Erythroblast (primary cell): ENCODE measurements around the gene TMEM106C.

Experiments
- DNase-seq, 2 experiments: peaks; one replicate each; lab custom pipeline; 2025; lab: John Stamatoyannopoulos, UW
- GATA1 ChIP-seq: IDR thresholded peaks from 2 replicates; pipeline ENCODE4 v1.6.1; 2011; ENCODE audit warnings: low read depth, mild to moderate bottlenecking, control low read depth, low read length, moderate library complexity
- POLR2A ChIP-seq: IDR thresholded peaks from 2 replicates; pipeline ENCODE4 v1.6.1; 2011; ENCODE audit warnings: mild to moderate bottlenecking, low read length

The TMEM106C gene

GRCh38 chr12:47988073-47989022, 25.0 kb downstream of the TMEM106C start:
- TF ChIP-seq GATA1: no peak
- TF ChIP-seq POLR2A: no peak
- DNase-seq: no peak

GRCh38 chr12:47989023-47989417, 25.6 kb downstream of the TMEM106C start:
- DNase-seq: no peak
- TF ChIP-seq GATA1 (no peak), POLR2A (no peak)

GRCh38 chr12:47989666-47990065, 26.3 kb downstream of the TMEM106C start:
- DNase-seq: no peak
- TF ChIP-seq GATA1 (no peak), POLR2A (no peak)

GRCh38 chr12:47990351-47991105, 27.1 kb downstream of the TMEM106C start:
- DNase-seq: no peak
- no peak for TF ChIP-seq POLR2A
- no peak for TF ChIP-seq GATA1

DNA sequence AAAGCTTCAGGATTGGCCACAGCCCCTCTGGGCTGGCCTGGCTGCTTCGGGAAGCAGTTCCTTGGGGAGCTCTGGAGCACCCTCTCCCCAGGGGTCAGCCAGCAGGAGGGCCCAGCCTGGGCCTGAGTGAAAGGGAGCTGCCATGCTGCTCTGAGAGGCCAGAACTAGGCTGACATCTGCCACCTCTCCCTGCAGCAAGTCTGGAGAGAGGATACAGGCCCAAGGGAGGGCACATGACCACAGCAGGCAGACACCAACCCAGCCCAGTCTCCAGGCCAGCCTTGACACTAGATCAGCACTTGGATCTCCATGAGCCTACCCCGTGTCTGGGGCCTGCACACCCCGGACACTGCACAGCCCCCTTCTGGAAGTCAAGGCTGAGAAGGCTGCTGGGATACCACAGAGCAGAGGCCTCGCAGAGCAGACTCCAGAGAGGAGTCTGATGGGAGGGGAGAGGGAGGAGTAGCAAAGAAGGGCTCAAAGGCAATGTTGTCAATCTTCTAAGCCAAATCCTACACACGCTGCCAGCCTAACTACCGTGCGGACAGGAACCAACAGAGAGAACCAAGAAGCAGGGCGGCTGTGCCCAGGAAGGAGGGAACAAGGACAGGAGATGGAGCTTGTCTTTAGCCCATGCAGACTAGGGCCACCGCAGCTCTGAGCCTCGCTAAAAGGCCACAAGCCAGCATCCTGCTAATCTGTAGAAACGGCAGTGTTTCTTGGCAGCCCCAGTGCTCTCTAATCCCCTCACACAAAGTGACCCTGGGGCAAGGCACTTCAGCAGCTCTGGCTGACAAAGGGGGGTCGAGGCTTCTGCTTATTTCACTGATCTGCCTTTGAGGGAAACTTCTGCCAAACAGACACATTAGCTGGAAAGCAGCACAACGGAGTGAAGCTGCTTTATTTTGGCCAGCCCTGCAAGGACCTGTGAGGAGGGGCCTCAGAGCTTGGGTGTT, 28.0 kb downstream of the TMEM106C start:
- no peak for TF ChIP-seq POLR2A
- no peak for TF ChIP-seq GATA1
- no peak for DNase-seq

- no peak for DNase-seq
- TF ChIP-seq GATA1: no peak
- TF ChIP-seq POLR2A: no peak
Observed at GRCh38 chr12:47992776-47993175, 29.4 kb downstream of the TMEM106C start.

- TF ChIP-seq GATA1 (no peak), POLR2A (no peak)
Observed at GRCh38 chr12:47993491-47993890, 30.1 kb downstream of the TMEM106C start.

DNA sequence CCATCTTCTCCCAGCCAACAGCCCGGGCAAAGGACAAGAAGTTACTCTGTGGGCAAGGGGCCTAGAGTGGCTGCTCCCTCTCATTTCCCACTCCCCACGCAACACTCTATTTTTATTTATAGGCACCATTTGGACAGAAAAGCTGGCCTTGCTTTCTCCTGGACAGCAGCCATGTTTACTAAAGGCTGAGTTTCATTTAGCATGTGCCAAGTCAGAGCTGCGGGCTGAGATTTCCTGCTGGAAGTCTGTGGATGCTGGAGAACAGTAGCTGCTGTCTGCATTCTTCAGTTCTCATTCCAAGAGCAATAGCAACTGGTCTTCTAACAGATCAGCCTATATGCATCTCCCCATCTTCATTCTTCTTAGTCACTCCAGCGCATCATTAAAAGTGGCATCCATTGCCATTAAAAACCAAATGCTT, 32.6 kb downstream of the TMEM106C start:
- no peak for TF ChIP-seq GATA1
- TF ChIP-seq POLR2A: no peak
- no peak for DNase-seq

More at GRCh38 chr12:47993491-47993890, 30.1 kb downstream of the TMEM106C start:
- DNase-seq: no peak

DNA sequence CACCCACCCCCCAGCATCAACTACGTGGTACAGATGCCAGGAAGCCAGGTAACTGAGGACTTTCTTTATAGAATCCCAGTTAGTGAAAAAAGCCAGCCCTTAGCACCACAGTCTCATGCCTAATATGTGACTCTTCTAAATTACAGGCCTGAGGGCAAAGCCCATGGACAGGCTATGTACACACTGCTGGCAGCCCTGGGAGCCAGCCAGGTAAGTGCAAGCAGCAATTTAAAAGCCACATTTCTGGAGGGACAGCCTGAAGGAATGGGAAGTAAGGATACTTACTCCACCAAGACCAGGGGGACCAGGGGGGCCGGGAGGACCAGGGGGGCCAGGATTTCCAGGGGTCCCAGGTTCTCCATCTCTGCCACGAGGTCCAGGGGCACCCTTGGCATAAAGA, 33.9 kb downstream of the TMEM106C start:
- DNase-seq: no peak
- TF ChIP-seq POLR2A: no peak
- TF ChIP-seq GATA1: no peak

DNA sequence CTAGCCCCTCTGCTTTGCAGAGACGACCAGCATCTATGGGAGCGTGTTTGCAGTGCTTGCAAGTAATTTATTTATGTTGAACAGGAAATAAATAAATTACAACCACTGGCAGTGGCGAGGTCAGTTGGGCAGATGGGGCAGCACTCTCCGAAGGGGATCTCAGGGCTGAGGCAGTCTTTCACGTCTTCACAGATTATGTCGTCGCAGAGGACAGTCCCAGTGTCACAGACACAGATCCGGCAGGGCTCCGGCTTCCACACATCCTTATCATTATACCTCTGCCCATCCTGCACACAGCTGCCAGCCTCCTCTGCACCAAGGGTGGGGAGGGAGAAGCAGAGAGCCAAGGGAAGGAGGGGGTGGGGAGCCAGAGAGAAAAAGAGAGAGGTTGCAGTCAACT, 36.4 kb downstream of the TMEM106C start:
- no peak for TF ChIP-seq POLR2A
- no peak for TF ChIP-seq GATA1
- DNase-seq: no peak

DNA sequence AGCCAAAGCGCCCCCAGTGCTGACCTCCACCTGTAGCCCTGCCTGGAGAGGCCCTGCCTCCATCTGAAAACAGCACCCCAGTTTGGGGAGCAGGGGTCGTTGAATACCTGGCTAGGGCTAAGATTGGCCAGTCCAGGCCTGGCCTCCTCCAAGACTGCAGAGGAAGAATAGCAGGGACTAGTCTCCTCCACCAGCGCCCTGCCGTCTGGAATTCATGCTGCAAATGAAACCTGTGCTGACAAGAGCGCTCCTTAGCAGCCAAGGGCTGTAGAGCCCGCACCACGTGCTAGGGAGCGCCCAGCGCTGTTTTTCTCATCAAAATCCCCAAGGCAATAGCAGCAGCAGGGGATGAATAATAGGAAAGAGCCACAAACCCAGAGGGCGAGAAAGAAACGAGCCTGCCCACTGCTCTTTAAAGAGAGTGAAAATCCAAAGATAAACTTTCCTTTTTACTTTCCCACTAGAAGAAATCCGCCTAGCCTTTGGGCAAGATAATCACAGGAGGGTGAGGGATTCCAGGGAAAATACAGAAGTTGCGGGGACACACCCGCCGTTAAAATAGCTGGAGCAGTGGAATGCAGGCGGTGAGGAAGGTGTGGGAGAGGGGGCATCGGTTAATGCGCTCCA, 37.6 kb downstream of the TMEM106C start:
- no peak for DNase-seq
- TF ChIP-seq GATA1 (no peak), POLR2A (no peak)

DNA sequence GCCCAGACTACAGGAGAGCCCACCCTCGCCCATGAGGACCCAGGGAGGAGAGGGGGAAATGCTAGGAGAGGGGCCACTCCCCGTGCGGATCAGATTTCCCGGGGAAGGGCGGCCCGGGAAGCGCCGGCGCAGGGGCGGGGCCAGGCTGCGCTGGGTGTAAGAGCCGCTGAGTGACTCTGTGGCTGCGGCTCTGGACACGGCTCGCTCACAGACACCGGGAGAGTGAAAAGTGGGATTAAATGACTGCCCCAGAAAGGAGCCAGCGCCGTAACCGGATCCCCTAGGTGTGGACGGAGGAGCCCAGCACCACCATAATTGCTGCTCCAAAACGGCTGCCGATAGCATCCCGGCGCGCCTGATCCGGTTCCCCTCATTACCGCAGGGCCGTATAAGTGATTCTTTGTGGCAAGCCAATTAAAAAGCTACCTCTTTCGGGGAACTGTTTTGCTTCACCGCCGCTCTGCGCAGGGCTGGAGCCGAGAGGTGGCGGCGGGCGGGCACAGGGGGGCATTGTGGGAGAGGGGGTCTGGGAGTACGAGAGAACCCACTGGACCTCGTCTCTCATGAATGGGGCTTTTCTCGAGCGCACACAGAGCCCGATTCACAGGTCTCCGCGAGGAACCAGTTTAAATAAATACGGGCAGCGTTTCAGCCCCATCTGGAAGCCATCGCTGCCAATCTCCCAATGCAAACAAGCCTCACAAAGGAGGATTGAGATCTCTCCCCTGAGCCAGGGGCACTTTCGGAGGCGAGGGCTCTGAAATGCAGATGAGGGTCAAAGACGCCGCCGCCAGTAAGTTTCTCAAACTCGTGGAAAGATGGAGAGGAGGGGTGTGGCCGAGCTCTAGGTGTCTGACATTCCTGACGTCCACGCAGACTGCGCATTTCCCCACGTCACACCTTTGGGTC, 38.4 kb downstream of the TMEM106C start:
- no peak for DNase-seq
- TF ChIP-seq POLR2A (no peak), GATA1 (no peak)
